LNCaP clone FGC (cell line): ENCODE data around the gene GABRA6.

Experiments used
- DNase-seq: peaks from one replicate; pipeline ENCODE4 v3.0.0-alpha.2; 2011; ENCODE audit warnings: low read depth
- H3K4me3 ChIP-seq: 2 replicates; pipeline ENCODE4 v1.5.1; 2011; ENCODE audit warnings: mild to moderate bottlenecking, low read depth, low read length, control low read depth
- TF ChIP-seq, protein P1 (sequence below): IDR thresholded peaks from 2 replicates; pipeline ENCODE4 v1.5.1; 2012; ENCODE audit warnings: mild to moderate bottlenecking; ENCODE audit not compliant: control insufficient read depth, insufficient read depth; ENCODE audit errors: extremely low read depth

Gene GABRA6

DNA sequence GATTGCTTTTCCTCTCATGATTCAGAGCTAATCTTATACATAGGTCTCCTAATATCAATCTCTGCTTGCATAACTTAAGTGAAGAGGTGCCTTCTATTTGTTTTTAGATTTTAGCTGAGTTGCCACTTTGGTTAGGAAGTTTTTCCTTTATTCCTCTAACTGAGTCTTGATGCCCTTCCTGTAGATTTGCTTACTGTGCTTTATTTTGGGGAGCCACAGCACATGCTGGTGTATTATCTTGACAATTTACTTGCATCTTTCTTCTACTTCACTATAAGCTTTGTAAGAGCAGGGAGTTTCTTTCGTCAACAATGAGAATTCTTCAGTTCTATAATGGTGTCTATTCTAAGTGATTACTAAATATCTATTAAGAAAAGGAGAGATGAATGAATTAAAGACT is 54.9 kb downstream of the GABRA6 start:
- TF ChIP-seq, protein P1, sequence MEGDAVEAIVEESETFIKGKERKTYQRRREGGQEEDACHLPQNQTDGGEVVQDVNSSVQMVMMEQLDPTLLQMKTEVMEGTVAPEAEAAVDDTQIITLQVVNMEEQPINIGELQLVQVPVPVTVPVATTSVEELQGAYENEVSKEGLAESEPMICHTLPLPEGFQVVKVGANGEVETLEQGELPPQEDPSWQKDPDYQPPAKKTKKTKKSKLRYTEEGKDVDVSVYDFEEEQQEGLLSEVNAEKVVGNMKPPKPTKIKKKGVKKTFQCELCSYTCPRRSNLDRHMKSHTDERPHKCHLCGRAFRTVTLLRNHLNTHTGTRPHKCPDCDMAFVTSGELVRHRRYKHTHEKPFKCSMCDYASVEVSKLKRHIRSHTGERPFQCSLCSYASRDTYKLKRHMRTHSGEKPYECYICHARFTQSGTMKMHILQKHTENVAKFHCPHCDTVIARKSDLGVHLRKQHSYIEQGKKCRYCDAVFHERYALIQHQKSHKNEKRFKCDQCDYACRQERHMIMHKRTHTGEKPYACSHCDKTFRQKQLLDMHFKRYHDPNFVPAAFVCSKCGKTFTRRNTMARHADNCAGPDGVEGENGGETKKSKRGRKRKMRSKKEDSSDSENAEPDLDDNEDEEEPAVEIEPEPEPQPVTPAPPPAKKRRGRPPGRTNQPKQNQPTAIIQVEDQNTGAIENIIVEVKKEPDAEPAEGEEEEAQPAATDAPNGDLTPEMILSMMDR: no peak
- no peak overlapping the region for H3K4me3 ChIP-seq
- DNase-seq: no peak

DNA sequence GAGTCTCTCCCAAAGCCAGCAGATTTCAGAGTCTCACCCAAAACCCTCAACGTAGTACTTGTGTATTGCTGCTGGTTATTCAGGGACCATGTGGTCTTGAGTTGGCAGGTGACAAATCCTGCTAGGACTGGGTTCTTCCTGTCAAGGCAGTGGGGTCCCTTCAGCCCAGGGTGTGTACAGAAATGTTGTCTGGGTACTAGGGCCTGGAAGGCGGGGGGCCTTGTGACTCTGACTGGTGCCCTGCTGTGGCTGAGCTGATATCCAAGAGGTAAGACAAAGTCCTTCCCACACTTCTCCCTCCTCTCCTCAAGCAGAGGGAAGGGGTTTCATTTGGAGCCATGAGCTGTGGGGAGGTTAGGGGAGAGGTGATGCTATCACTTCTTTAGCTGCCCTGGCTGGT is 58.8 kb downstream of the GABRA6 start:
- TF ChIP-seq, protein P1: no peak
- DNase-seq: no peak
- no peak overlapping the region for H3K4me3 ChIP-seq

DNA sequence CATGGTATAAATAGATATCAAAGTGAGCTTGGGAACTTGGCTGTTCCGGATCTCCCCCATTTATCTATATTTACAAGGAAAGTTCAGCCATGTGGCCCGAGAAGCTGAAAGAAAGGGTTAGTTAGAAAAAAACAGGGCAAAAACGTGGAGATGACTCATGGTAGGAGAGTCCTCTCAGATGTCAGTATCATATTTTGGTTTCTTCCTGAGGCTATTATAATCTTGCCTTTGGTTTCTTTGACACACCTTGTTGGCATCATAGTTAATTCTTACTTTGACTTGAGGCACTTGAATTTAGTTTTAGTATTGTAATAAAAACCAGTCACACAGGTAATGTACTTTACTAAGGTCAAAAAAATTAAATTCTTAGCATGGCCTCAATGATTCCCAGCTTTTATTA is 59.9 kb downstream of the GABRA6 start:
- TF ChIP-seq, protein P1: no peak
- H3K4me3 ChIP-seq: no peak overlapping the region
- no peak for DNase-seq

DNA sequence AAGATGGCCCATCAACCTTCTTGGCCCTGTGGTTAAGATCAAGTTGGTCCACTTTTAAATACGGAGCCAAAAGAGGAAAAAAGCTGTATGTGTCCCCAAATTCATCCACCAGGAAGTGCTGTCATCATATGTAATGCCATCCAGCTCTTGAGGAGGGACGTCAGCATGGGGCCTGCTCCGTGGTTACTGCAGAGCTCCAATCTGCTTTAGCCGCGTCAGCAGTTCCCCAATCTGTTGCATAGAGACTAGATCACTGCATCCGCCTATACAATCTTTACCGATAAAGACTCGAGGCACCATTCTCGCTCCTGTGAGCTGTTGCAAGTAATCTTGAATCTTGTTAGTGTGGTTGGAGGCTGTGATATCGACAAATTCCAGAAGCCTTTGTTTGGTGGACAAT is 65.7 kb downstream of the GABRA6 start:
- TF ChIP-seq, protein P1: no peak
- no peak for DNase-seq

More for the DNA sequence above, 65.7 kb downstream of the GABRA6 start:
- no peak overlapping the region for H3K4me3 ChIP-seq
